OCI-LY7 (cell line): ENCODE results near the gene TPRG1.

Experiments used
- EZH2phosphoT487 ChIP-seq: fragments of 200-600 bp; sonication (generic); IDR thresholded peaks from 2 replicates; pipeline ENCODE4 v1.6.1; 2018; ENCODE audit warnings: low read depth, borderline replicate concordance, mild to moderate bottlenecking, mixed run types, antibody characterized with exemption, low read length, moderate library complexity, mixed read lengths
- TF ChIP-seq, protein P1 (sequence below): fragments of 200-600 bp; sonication (generic); conservative IDR thresholded peaks from 2 replicates; pipeline ENCODE4 v1.5.1; 2014; ENCODE audit warnings: mild to moderate bottlenecking, antibody characterized with exemption, low read length, moderate library complexity, mixed read lengths

DNA sequence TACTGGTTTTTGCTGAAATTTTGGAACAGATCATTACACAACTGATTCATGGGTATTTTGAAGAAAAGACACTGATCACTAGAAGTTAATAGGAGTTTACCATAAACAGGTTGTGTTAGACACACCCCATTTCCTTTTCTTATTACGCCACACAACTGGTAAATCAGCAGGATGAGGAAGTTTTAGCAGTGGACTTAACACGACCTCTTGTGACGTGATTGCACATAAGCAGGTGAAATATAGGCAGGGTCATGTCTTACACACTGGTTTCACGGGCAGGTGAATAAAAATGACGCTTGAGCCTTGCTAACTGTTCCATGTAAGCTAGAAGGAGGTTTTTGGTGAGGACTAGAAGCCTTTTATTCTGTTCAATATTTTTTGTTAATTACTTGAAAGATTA, 27.1 kb upstream of the TPRG1 start:
- TF ChIP-seq EZH2phosphoT487 = no peak
- TF ChIP-seq, protein P1, sequence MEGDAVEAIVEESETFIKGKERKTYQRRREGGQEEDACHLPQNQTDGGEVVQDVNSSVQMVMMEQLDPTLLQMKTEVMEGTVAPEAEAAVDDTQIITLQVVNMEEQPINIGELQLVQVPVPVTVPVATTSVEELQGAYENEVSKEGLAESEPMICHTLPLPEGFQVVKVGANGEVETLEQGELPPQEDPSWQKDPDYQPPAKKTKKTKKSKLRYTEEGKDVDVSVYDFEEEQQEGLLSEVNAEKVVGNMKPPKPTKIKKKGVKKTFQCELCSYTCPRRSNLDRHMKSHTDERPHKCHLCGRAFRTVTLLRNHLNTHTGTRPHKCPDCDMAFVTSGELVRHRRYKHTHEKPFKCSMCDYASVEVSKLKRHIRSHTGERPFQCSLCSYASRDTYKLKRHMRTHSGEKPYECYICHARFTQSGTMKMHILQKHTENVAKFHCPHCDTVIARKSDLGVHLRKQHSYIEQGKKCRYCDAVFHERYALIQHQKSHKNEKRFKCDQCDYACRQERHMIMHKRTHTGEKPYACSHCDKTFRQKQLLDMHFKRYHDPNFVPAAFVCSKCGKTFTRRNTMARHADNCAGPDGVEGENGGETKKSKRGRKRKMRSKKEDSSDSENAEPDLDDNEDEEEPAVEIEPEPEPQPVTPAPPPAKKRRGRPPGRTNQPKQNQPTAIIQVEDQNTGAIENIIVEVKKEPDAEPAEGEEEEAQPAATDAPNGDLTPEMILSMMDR = peak; percentile 34; the same call in 1 of the 2 replicates
